Measurements from ENCODE around the gene GIGYF2.

GIGYF2 gene

GRCh38 chr2:232869138-232870017 is 172.2 kb downstream of the GIGYF2 start:
- DNase-seq (ENCODE audit: low read depth): no peak

- no peak for DNase-seq (ENCODE audit: low read depth)
Observed at GRCh38 chr2:232870018-232870765, 173.1 kb downstream of the GIGYF2 start, which contains the start of gene SNORC. SNORC (plus strand) TSS chr2:232870264; CDS start chr2:232870342, 78 bp downstream.

GRCh38 chr2:232870766-232871371 is 173.7 kb downstream of the GIGYF2 start:
- no peak for DNase-seq (ENCODE audit: low read depth)

GRCh38 chr2:232871418-232871834 is 174.3 kb downstream of the GIGYF2 start:
- DNase-seq (ENCODE audit: low read depth): no peak

- DNase-seq (ENCODE audit: low read depth): no peak
Observed at GRCh38 chr2:232871835-232872736, 175.0 kb downstream of the GIGYF2 start.

GRCh38 chr2:232872826-232873225 is 175.7 kb downstream of the GIGYF2 start:
- DNase-seq (ENCODE audit: low read depth): no peak

- no peak for DNase-seq (ENCODE audit: low read depth)
Observed at GRCh38 chr2:232873292-232873908, 176.3 kb downstream of the GIGYF2 start.

GRCh38 chr2:232873909-232874641 is 176.9 kb downstream of the GIGYF2 start:
- DNase-seq (ENCODE audit: low read depth): no peak

GRCh38 chr2:232874677-232875223 is 177.6 kb downstream of the GIGYF2 start:
- DNase-seq (ENCODE audit: low read depth): no peak

GRCh38 chr2:232875256-232876121 is 178.4 kb downstream of the GIGYF2 start:
- DNase-seq (ENCODE audit: low read depth): no peak

- no peak for DNase-seq (ENCODE audit: low read depth)
Observed at GRCh38 chr2:232876161-232876977, 179.2 kb downstream of the GIGYF2 start.

- no peak for DNase-seq (ENCODE audit: low read depth)
Observed at GRCh38 chr2:232876978-232877441, 179.9 kb downstream of the GIGYF2 start.

- no peak for DNase-seq (ENCODE audit: low read depth)
Observed at GRCh38 chr2:232877940-232878511, 180.9 kb downstream of the GIGYF2 start.

- DNase-seq (ENCODE audit: low read depth): no peak
Observed at GRCh38 chr2:232878855-232879617, 181.9 kb downstream of the GIGYF2 start.

GRCh38 chr2:232879618-232880494 is 182.7 kb downstream of the GIGYF2 start:
- no peak for DNase-seq (ENCODE audit: low read depth)
